CD4-positive, alpha-beta T cell treated with Interleukin-4 for 4 hours (primary cell): ENCODE measurements around the gene GOLGA6C.
"Not testable (repeated sequence)": the region's sequence is repeated elsewhere in the genome, so short reads cannot be mapped to it uniquely, and the experiment has no call there.

Experiments used
- DNase-seq: peaks from one replicate; pipeline ENCODE4 v3.0.0-alpha.2; 2020

Gene GOLGA6C

GRCh38 chr15:75258620-75259343 lies 648 bp downstream of the GOLGA6C start:
- not testable (repeated sequence) for DNase-seq

GRCh38 chr15:75259873-75260272 lies 1.7 kb downstream of the GOLGA6C start:
- DNase-seq, result not testable (repeated sequence)

- DNase-seq, result not testable (repeated sequence)
Observed at GRCh38 chr15:75273751-75274359, 15.7 kb downstream of the GOLGA6C start.

- DNase-seq, result peak; percentile 49
Observed at GRCh38 chr15:75274509-75275107, 16.5 kb downstream of the GOLGA6C start.

GRCh38 chr15:75275617-75276016 lies 17.5 kb downstream of the GOLGA6C start:
- not testable (repeated sequence) for DNase-seq

GRCh38 chr15:75278497-75278896 lies 20.4 kb downstream of the GOLGA6C start:
- not testable (repeated sequence) for DNase-seq

GRCh38 chr15:75282572-75282971 lies 24.4 kb downstream of the GOLGA6C start, which contains the start of gene GOLGA6D:
GOLGA6D (plus strand) TSS chr15:75282835; CDS start chr15:75282876, 41 bp downstream.
- not testable (repeated sequence) for DNase-seq

GRCh38 chr15:75284152-75284551 lies 26.0 kb downstream of the GOLGA6C start:
- DNase-seq, result not testable (repeated sequence)

- DNase-seq, result not testable (repeated sequence)
Observed at GRCh38 chr15:75293660-75294059, 35.5 kb downstream of the GOLGA6C start.

- DNase-seq, result not testable (repeated sequence)
Observed at GRCh38 chr15:75298541-75299310, 40.6 kb downstream of the GOLGA6C start.

- DNase-seq, result peak; percentile 61
Observed at GRCh38 chr15:75299311-75299688, 41.2 kb downstream of the GOLGA6C start.

GRCh38 chr15:75300026-75300425 lies 41.9 kb downstream of the GOLGA6C start:
- not testable (repeated sequence) for DNase-seq

- DNase-seq, result no peak
Observed at GRCh38 chr15:75302318-75302717, 44.2 kb downstream of the GOLGA6C start.

- not testable (repeated sequence) for DNase-seq
Observed at GRCh38 chr15:75302753-75303152, 44.6 kb downstream of the GOLGA6C start.

- DNase-seq, result no peak
Observed at GRCh38 chr15:75306188-75306587, 48.1 kb downstream of the GOLGA6C start.

- no peak for DNase-seq
Observed at GRCh38 chr15:75307778-75308390, 49.8 kb downstream of the GOLGA6C start.

- no peak for DNase-seq
Observed at GRCh38 chr15:75309711-75310110, 51.6 kb downstream of the GOLGA6C start.

GRCh38 chr15:75312548-75312947 lies 54.4 kb downstream of the GOLGA6C start:
- DNase-seq, result not testable (repeated sequence)

- DNase-seq, result no peak
Observed at GRCh38 chr15:75313116-75313845, 55.1 kb downstream of the GOLGA6C start.

- DNase-seq, result no peak
Observed at GRCh38 chr15:75314552-75315290, 56.6 kb downstream of the GOLGA6C start.
